Left colon (tissue), 2 donors: Measurements from ENCODE around the gene ANKS1B. TPM values are rescaled to one million over a fixed set of nuclear protein-coding genes. Genes with fewer than 3 reads are reported as not detected.
"Not testable (repeated sequence)": the region's sequence is repeated elsewhere in the genome, so short reads cannot be mapped to it uniquely, and the experiment has no call there.

Experiments
- ATAC-seq: fragments of 200-7000 bp; cut with Tn5 transposase; one replicate; pipeline ENCODE4 v1.9.1; 2020; ENCODE audit warnings: mild to moderate bottlenecking, moderate library complexity
- DNase-seq, 2 donors: peaks; one replicate each; pipeline ENCODE4 v3.0.0-alpha.2; 2020
- intact Hi-C, 2 donors: fragments of 100-400 bp; cut with DNase I in 1 of 2; cut with micrococcal nuclease in 1 of 2; formaldehyde crosslinking; loops; one replicate each; pipeline versions ENCODE4 v1.11.2 to v1.14.0; 2022; cut with DNase I, micrococcal nuclease
- total RNA-seq, 2 donors: library from RNA; stranded (reverse); fragmentation: NEBNext Ultra II Directional; extraction: Animal tissue kit (Norgen Biotek cat#: 25700); gene quantifications; one replicate each; pipeline ENCODE4 v1.2.1, GENCODE V29; 2021
- donor health status: DM: no; HTN: no; CAD: no.
- donor health status: DM: yes; HTN: yes; CAD: no.

The ANKS1B gene
- total RNA-seq, 2 donors from 2014 or later = 1.1 to 4.1 TPM

DNA sequence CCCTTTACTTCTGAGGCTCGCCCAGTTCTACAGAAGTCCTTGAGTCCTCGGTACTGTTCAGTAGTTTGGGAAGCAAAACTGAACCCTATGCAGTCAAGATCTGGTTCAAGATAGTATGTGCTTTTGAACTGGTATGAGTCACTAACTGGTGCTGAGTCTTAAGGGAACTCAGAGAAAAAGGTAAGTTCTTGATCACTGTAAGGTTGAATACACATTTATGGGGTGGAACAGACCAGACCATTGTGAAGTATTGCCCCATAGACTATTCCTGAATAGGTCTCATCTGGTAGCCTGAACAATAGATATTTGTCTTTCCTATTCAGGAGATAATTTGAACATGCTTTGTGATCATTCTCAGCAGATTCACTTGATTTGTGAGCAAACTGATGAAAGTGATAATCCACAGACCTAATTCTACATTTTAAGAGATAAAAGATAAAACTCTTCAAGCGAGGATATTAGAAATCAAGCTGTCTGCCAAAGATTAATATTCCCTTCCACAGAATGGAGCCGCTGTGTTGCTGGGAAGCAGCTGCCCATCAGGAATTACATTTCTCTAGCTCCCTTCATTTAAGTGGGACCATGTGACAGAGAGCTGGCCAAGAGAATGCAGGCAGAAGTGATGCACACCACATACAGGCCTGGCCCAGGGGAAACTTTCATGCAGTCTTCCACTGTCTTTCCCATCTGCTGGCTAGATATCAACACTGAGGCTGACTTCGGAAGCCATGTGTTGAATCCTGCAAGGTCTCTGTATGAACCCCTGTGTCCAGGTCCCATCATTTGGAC is 707.0 kb downstream of the ANKS1B start:
- DNase-seq (no peak), ATAC-seq (no peak)
- intact Hi-C loops = no loop called here

DNA sequence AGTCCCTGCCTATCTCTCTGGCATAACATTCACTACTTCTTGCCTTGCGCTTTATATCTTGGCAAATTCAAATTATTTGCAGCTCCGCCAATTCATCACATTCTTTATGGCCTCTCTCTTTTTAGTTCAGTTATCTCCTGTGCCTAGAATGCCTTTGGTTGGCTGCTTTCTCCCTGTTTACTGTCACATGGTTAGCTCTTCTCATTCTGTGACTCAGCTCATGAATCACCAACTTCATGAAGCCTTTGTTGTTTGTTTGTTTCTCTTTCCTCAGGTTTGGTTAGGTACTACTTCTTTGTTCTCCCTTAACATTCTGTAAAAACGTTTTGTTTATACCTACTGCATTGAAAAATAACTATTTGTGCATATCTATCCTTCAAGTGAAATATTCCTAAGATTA is 713.7 kb downstream of the ANKS1B start:
- intact Hi-C loops = no loop called here

GRCh38 chr12:99267038-99267437 is 717.7 kb downstream of the ANKS1B start:
- intact Hi-C loops = no loop called here
- no peak for DNase-seq
- ATAC-seq = no peak

More for the DNA sequence above, 713.7 kb downstream of the ANKS1B start:
- ATAC-seq (no peak), DNase-seq (no peak)

DNA sequence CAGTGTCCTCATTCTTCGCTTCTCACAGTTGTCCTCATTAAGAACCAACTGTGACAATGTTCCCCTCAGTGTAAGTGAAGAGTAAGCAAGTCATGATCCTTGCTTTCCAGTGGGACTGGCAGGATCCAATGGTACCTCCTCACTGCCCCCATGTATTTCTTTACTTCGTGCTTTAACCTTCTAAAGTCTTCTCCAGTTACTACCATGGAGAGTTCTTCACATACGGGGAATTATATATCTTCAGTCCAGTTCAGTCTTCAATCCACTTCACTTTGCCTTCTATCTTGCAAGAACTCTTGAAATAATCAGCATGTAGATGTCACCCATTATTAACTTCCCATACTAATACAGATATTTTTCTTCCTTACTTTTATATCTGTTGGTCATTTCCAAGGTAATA is 719.1 kb downstream of the ANKS1B start:
- ATAC-seq (no peak), DNase-seq (no peak)
- intact Hi-C loops = no loop called here

- ATAC-seq (no peak), DNase-seq (no peak)
- intact Hi-C loops = no loop called here
Observed at GRCh38 chr12:99261256-99261655, 723.5 kb downstream of the ANKS1B start.

GRCh38 chr12:99260456-99260996 is 724.2 kb downstream of the ANKS1B start:
- intact Hi-C loops = no loop called here
- DNase-seq (no peak), ATAC-seq (no peak)

GRCh38 chr12:99259040-99259934 is 725.4 kb downstream of the ANKS1B start:
- intact Hi-C loops = no loop called here
- no peak for DNase-seq
- ATAC-seq = no peak

DNA sequence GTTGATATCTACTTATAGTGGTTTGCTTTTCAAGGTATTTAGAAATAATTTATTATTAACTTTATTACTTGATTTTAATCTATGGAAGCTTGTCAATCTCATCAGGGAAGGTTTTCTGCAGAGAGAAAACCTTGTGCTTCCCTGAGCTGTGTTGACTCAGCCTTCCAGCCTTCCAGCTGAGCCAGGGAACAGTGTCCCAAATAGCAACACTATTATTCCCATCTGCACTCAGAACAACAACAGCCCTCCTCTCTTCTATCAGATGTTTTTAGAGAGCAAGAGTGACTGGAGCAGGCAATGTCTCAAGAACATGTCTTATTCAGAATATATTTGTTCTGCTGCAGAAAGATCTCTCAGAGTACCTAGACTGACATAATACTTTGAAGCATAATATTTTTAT is 727.1 kb downstream of the ANKS1B start:
- intact Hi-C loops = no loop called here
- DNase-seq (no peak), ATAC-seq (no peak)

DNA sequence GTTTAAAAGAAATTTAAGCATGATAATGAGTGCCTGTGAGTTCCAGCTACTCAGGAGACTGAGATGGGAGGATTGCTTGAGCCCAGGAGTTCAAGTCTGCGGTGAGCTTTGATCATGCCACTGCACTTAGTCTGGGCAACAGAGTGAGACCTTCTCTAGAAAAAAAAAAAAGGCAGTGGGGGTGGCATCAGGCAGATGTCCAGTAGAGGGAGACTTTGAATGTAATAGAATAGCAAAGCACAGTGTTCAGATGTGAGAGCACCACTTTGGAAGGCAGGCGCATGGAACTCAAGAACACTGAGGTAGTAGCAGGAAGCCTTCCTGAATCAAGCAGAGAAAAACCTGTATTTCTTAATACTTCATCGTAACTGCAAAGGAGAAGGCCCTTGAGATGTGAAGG is 731.7 kb downstream of the ANKS1B start:
- no peak for DNase-seq
- intact Hi-C loops = no loop called here
- no peak for ATAC-seq

GRCh38 chr12:99250091-99250490 is 734.6 kb downstream of the ANKS1B start:
- ATAC-seq = no peak
- intact Hi-C loops = no loop called here
- no peak for DNase-seq

GRCh38 chr12:99249543-99249942 is 735.2 kb downstream of the ANKS1B start:
- DNase-seq (no peak), ATAC-seq (no peak)
- intact Hi-C loops = no loop called here

GRCh38 chr12:99237907-99238538 is 746.7 kb downstream of the ANKS1B start:
- DNase-seq, ATAC-seq, intact Hi-C loops: not testable (repeated sequence)

- ATAC-seq = no peak
- DNase-seq = no peak
- intact Hi-C loops = no loop called here
Observed at GRCh38 chr12:99235381-99235780, 749.4 kb downstream of the ANKS1B start.

GRCh38 chr12:99234702-99235101 is 750.0 kb downstream of the ANKS1B start:
- intact Hi-C loops = no loop called here
- DNase-seq (no peak), ATAC-seq (no peak)

DNA sequence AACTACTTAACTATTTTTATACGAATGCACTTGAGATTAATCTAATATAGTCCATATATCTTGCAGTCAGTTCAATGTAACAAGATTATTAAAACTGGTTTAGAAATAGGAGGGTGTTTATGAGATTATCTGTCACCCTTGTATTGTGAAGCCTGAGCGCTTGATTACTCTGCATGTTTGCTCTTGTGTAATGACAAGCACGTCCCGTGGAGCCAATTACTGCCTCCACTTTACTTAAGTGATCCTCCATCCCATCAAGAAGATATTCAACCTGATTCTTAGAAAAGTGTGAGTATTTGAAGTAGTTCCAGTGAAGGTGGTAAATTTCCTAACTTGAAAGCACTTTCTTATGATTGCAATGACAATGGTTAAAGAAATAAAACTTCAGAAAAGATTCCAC is 752.4 kb downstream of the ANKS1B start:
- ATAC-seq (no peak), DNase-seq (no peak)
- intact Hi-C loops = no loop called here

DNA sequence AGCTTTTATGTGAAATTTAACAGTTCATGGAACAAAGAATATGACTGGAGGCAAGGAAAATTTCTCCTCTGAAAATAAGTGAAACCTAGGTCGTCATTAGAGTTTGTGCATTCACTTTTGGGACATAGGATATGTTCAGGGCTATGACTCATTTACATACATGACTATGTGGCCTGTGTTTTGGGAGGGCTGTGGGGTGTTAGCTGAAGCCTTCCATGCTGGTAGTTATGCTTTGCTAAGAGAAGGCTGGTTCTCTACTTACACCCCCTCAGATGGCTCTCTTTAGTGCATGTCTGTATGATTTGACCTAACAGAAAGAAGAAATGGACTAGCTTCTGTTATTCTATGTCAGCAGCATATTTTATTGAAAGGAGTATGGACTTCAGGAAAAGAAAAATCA is 753.7 kb downstream of the ANKS1B start:
- intact Hi-C loops = no loop called here
- no peak for DNase-seq
- no peak for ATAC-seq

DNA sequence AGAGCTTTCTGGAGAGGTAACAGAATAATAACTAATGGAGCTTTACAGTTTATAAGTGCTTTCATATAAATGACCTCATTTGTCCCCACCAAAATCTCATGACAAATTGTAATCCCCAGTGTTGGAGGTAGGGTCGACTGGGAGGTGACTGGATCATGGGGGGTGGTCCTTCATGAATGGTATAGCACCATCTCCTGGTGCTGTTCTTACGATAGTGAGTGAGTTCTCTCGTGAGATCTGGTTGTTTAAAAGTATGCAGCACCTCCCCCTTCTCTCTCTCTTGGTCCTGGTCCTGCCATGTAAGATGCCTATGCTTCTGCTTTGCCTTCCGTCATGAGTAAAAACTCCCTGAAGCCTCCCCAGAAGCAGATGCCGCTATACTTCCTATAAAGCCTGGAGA is 760.5 kb downstream of the ANKS1B start:
- no peak for DNase-seq
- ATAC-seq = no peak

DNA sequence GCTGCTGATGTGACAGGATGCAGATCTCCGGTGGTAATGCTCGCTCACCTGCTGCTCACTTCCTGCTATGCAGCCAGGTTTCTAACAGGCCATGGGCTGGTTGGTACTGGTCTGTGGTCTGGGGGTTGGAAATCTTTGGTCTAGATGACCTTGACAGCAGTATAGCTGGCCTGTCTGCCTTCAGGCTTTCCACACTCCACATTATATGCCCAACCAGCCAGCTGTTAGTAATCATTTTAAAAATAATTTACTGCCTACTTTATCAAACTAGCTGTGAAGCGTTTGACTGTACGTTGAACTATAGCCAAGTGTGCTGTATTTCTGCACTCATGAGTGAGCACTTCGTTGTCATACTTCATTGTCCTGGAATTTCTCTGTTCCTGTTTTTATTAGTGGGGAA is 761.2 kb downstream of the ANKS1B start:
- ATAC-seq = no peak
- no peak for DNase-seq
- intact Hi-C loops = no loop called here

More for the DNA sequence above, 760.5 kb downstream of the ANKS1B start:
- intact Hi-C loops = no loop called here

DNA sequence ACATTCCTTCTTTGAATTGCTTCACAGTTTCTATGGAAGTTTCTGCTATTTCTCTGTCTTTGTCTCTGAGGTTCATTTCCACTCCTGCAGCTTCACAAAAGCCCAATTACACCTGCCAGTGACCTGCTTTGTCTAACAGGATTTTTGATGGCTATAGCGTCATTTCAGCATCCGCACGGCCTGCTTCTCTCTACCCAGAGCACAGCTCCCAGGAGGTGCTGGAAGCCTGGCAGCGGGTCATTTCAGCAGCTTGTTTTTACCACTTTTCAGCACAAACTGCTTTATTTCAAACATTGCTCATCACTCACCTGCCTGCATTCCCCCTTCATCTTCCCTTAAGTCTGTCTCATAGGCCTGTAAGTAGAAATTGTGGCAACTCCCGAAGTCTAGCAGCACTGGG is 771.7 kb downstream of the ANKS1B start:
- intact Hi-C loops = no loop called here
- ATAC-seq = no peak
- DNase-seq = no peak
